HepG2 (cell line): ENCODE measurements around the gene DNAJC15. TPM values are rescaled to one million over a fixed set of nuclear protein-coding genes. Genes with fewer than 3 reads are reported as not detected.

Experiments used
- ATAC-seq: fragments of 200-7000 bp; cut with Tn5 transposase; 3 replicates; pipeline ENCODE4 v1.9.1; 2020; ENCODE audit warnings: mild to moderate bottlenecking, moderate library complexity
- BruUV-seq: library from RNA; stranded (reverse); fragments of 400-500 nt; replicated peaks from 2 replicates; lab custom pipeline; 2021; lab: Mats Ljungman, UMichigan
- CTCF ChIA-PET: fragments of 300-600 bp; formaldehyde crosslinking; extraction: SDS; loops from one replicate; lab custom pipeline; 2021; ENCODE audit warnings: low total read pairs, inconsistent platforms, low intra/inter-chr PET ratio; lab: Yijun Ruan, JAX
- POLR2A ChIA-PET: fragments of 350-600 bp; sonication (Branson Sonifier 250); formaldehyde crosslinking; loops from one replicate; lab custom pipeline; 2020; ENCODE audit warnings: antibody characterized with exemption, inconsistent platforms; lab: Yijun Ruan, JAX
- DNase-seq: peaks from one replicate; pipeline ENCODE4 v3.0.0-alpha.2; 2015; ENCODE audit warnings: low spot score
- FAIRE-seq: peaks from 3 replicates; lab custom pipeline; 2011; peaks lifted over from hg19 to GRCh38; lab: Jason Lieb, UNC
- H2AFZ ChIP-seq: one replicate; pipeline ENCODE4 v1.6.1; 2011; ENCODE audit warnings: low read length, inconsistent platforms
- H3K27ac ChIP-seq: fragments of 300-600 bp; 3 replicates; pipeline ENCODE4 v1.8.0; 2011; ENCODE audit warnings: mixed run types, mild to moderate bottlenecking, mixed read lengths, low read length, inconsistent platforms; ENCODE audit not compliant: insufficient read depth; ENCODE audit errors: extremely low read length
- H3K27me3 ChIP-seq, 2 experiments: fragments of 200-600 bp in 1 of 2; 2 replicates in 1 of 2; 3 replicates in 1 of 2; pipeline versions ENCODE4 v1.6.0 to v1.8.0; 2011; ENCODE audit warnings: low read length in 2 of 2, mild to moderate bottlenecking in 2 of 2, moderate library complexity in 2 of 2, inconsistent platforms in 1 of 2; ENCODE audit not compliant: insufficient read depth in 2 of 2, control insufficient read depth in 1 of 2
- H3K36me3 ChIP-seq, 2 experiments: fragments of 200-600 bp in 1 of 2; replicated peaks in 1 of 2; 2 replicates in 1 of 2; 3 replicates in 1 of 2; pipeline versions ENCODE4 v1.5.1 to v1.8.0; 2011; ENCODE audit warnings: low read length in 2 of 2, inconsistent platforms in 1 of 2; ENCODE audit not compliant: insufficient read depth in 2 of 2, control insufficient read depth in 1 of 2
- H3K4me1 ChIP-seq: 2 replicates; pipeline ENCODE4 v1.5.1; 2012; ENCODE audit warnings: low read length, inconsistent platforms; ENCODE audit not compliant: insufficient read depth
- H3K4me2 ChIP-seq: 2 replicates; pipeline ENCODE4 v1.6.0; 2011; ENCODE audit warnings: low read depth, low read length, inconsistent platforms
- H3K4me3 ChIP-seq, 3 experiments: fragments of 200-600 bp in 1 of 3; sonication (generic), shearing (Covaris generic) in 1 of 3; replicated peaks in 1 of 3; 2 replicates each; pipeline ENCODE4 v1.5.1; 2011 to 2016; ENCODE audit warnings: low read length in 3 of 3, inconsistent platforms in 2 of 3, low read depth in 2 of 3, mild to moderate bottlenecking in 2 of 3, control low read depth in 1 of 3, mixed read lengths in 1 of 3; ENCODE audit not compliant: insufficient read depth in 1 of 3
- H3K79me2 ChIP-seq: one replicate; pipeline ENCODE4 v1.6.1; 2011; ENCODE audit warnings: low read length, inconsistent platforms; ENCODE audit not compliant: insufficient read depth
- H3K9ac ChIP-seq: 2 replicates; pipeline ENCODE4 v1.6.0; 2011; ENCODE audit warnings: mild to moderate bottlenecking, low read depth, low read length, inconsistent platforms; ENCODE audit not compliant: insufficient read depth
- H3K9me3 ChIP-seq: 2 replicates; pipeline ENCODE4 v1.5.1; 2012; ENCODE audit warnings: mild to moderate bottlenecking, low read length
- H4K20me1 ChIP-seq: 2 replicates; pipeline ENCODE4 v1.6.0; 2011; ENCODE audit warnings: inconsistent platforms, mild to moderate bottlenecking, low read length, moderate library complexity; ENCODE audit not compliant: insufficient read depth
- ESRRA ChIP-seq: sonication (generic); formaldehyde crosslinking; IDR thresholded peaks from 2 replicates; pipeline ENCODE4 v1.5.1; 2020; ENCODE audit warnings: mild to moderate bottlenecking, low read depth, missing genetic modification reagents
- KMT2B ChIP-seq: IDR thresholded peaks from 2 replicates; pipeline ENCODE4 v1.6.1; 2016; ENCODE audit warnings: missing genetic modification reagents, missing compliant biosample characterization
- MAFK ChIP-seq, 2 experiments: IDR thresholded peaks in 1 of 2; conservative IDR thresholded peaks in 1 of 2; 2 replicates each; pipeline ENCODE4 v1.6.1; 2011; ENCODE audit warnings: improper control_type of control experiment in 2 of 2, low read length in 2 of 2
- ONECUT2 ChIP-seq: sonication (generic); formaldehyde crosslinking; IDR thresholded peaks from 2 replicates; pipeline ENCODE4 v1.4.0; 2020; ENCODE audit warnings: missing genetic modification reagents
- YEATS4 ChIP-seq: sonication (generic); formaldehyde crosslinking; IDR thresholded peaks from 2 replicates; pipeline ENCODE4 v1.4.0; 2020; ENCODE audit warnings: missing genetic modification reagents, borderline replicate concordance
- ZBTB33 ChIP-seq: sonication (generic); formaldehyde crosslinking; IDR thresholded peaks from 2 replicates; pipeline ENCODE4 v1.4.0; 2020; ENCODE audit warnings: missing genetic modification reagents
- ZNF317 ChIP-seq: sonication (generic); formaldehyde crosslinking; IDR thresholded peaks from 2 replicates; pipeline ENCODE4 v1.5.0; 2020; ENCODE audit warnings: mild to moderate bottlenecking, missing genetic modification reagents
- WGBS: methylation state at CpG from one replicate; pipeline ENCODE4 v1.1.6; 2017; ENCODE audit warnings: low lambda C conversion rate; 5-methylcytosine and 5-hydroxymethylcytosine counted together
- in situ Hi-C: cut with HindIII; loops from 2 replicates; pipeline ENCODE4 v1.10.0; 2017; ENCODE audit warnings: low pct_unique_long_range_greater_than_20kb; ENCODE audit not compliant: extremely low pct_ligation_motif_present
- intact Hi-C: fragments of 100-400 bp; cut with micrococcal nuclease; formaldehyde crosslinking; loops from one replicate; pipeline ENCODE4 v1.10.0; 2022; ENCODE audit not compliant: unreplicated experiment
- polyA plus RNA-seq, 8 experiments: library from polyadenylated mRNA; depleted of rRNA in 3 of 8; stranded (reverse) in 7 of 8; unstranded in 1 of 8; fragments of >200 nt; fragmentation: Illumina TruSeq in 4 of 8; extraction: Trizol in 4 of 8; gene quantifications; 2 replicates each; pipeline versions ENCODE4 v1.2.1 to v1.2.3, GENCODE V29; 2011 to 2016; ENCODE audit warnings: low read depth in 4 of 8, missing spikeins in 1 of 8, mixed read lengths in 1 of 8; ENCODE audit not compliant: insufficient read depth in 1 of 8
- total RNA-seq, 5 experiments: library from RNA; depleted of rRNA; stranded (reverse); fragments of >200 nt; fragmentation: Illumina TruSeq; extraction: Trizol; gene quantifications; 2 replicates each; pipeline ENCODE4 v1.2.3, GENCODE V29; 2016; ENCODE audit warnings: low read depth in 1 of 5
- TF ChIP-seq, protein P1 (sequence below): sonication (generic); IDR thresholded peaks from 2 replicates; pipeline ENCODE4 v1.6.1; 2016; ENCODE audit warnings: low read depth, borderline replicate concordance
- TF ChIP-seq, protein P2 (sequence below): IDR thresholded peaks from 2 replicates; pipeline ENCODE4 v1.6.1; 2012; ENCODE audit warnings: low read length, improper control_type of control experiment
- TF ChIP-seq, protein P3 (sequence below): sonication (generic); formaldehyde crosslinking; IDR thresholded peaks from 2 replicates; pipeline ENCODE4 v1.8.0; 2022; ENCODE audit warnings: missing genetic modification reagents, low read depth, mild to moderate bottlenecking, borderline replicate concordance
- TF ChIP-seq, protein P4 (sequence below): sonication (generic); formaldehyde crosslinking; IDR thresholded peaks from 2 replicates; pipeline ENCODE4 v1.4.0; 2020; ENCODE audit warnings: mild to moderate bottlenecking, missing genetic modification reagents
- TF ChIP-seq, protein P5 (sequence below): sonication (generic); formaldehyde crosslinking; IDR thresholded peaks from 2 replicates; pipeline ENCODE4 v1.5.0; 2020; ENCODE audit warnings: mild to moderate bottlenecking, missing genetic modification reagents

The DNAJC15 gene
- total and polyA plus RNA-seq, 2 of the 13 experiments (the other 11 are each of a cell fraction or from before 2014, with no cell fraction given) = 23.0 to 31.9 TPM

DNA sequence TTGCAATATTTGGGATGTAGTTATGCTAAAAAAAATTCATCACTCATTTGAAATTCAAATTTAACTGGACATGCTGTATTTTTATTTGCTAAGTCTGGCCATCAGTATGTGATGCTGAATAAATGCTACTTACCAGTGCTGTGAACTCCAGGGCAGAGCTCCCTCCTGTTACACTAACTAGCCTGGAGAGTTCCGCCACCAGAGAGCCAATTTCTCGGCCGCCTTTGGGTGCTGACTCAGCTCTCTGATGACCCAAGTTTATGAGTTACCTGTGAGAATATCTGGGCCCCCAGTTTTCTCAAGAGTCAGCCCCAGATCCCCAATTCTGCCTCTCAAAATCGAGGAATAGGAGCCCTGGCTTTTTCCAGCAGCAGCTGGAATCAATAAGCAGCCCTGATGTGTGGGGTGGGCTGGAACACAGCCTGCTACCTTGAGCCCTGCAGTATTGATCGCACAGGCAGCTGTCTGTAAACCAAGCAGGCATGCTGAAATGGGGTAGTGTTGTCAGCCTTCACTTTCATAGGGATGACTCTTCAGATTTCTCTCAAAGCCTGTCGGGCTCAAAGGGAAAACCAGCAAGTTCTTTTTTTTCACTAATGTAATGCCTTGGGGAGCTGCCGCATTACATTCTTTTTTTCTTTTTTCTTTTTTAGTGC lies 113.7 kb downstream of the DNAJC15 start:
- Histone ChIP-seq H3K27me3 (no peaks in the 10 kb centered on the region), H2AFZ (no peak overlapping the region), H3K4me1 (no peaks in the 10 kb centered on the region), H4K20me1 (no peaks in the 10 kb centered on the region), H3K4me2 (no peak overlapping the region), H3K4me3 (no peak overlapping the region), H3K27ac (no peak overlapping the region), H3K36me3 (no peaks in the 10 kb centered on the region), H3K9me3 (no peaks in the 10 kb centered on the region), H3K79me2 (no peaks in the 10 kb centered on the region), H3K9ac (no peak overlapping the region)
- intact Hi-C loops (no loop called here), in situ Hi-C loops (loop anchor here (25.0 kb wide), 1 partner anchor 550 kb away; no protein-coding TSS in a partner anchor)
- ChIA-PET POLR2A (no interaction called here), CTCF (no interaction called here)
- FAIRE-seq (no peak), DNase-seq (peak; percentile 6), ATAC-seq (peak; percentile 99)
- no TSS peak for BruUV-seq
- WGBS = 18% methylated on average over 6 of the region's 7 CpGs
- TF ChIP-seq ZBTB33 (no peak), ONECUT2 (peak; percentile 79), YEATS4 (CRISPR knock-in tag) (no peak), KMT2B (CRISPR knock-in tag) (no peak), MAFK (conservative IDR thresholded peaks at IDR 0.05 in 1 of 2, IDR thresholded peaks at IDR 0.05 in 1 of 2; ENCODE audit: low read length in 2 of 2) (peak; percentile 66 to 83), ESRRA (CRISPR knock-in tag) (no peak), ZNF317 (peak; percentile 63; the same call in 1 of the 2 replicates)
- TF ChIP-seq, protein P1, sequence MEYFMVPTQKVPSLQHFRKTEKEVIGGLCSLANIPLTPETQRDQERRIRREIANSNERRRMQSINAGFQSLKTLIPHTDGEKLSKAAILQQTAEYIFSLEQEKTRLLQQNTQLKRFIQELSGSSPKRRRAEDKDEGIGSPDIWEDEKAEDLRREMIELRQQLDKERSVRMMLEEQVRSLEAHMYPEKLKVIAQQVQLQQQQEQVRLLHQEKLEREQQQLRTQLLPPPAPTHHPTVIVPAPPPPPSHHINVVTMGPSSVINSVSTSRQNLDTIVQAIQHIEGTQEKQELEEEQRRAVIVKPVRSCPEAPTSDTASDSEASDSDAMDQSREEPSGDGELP = 0 out of 2 replicates have a peak, but pooled peaks have one; percentile 15
- TF ChIP-seq, protein P2, sequence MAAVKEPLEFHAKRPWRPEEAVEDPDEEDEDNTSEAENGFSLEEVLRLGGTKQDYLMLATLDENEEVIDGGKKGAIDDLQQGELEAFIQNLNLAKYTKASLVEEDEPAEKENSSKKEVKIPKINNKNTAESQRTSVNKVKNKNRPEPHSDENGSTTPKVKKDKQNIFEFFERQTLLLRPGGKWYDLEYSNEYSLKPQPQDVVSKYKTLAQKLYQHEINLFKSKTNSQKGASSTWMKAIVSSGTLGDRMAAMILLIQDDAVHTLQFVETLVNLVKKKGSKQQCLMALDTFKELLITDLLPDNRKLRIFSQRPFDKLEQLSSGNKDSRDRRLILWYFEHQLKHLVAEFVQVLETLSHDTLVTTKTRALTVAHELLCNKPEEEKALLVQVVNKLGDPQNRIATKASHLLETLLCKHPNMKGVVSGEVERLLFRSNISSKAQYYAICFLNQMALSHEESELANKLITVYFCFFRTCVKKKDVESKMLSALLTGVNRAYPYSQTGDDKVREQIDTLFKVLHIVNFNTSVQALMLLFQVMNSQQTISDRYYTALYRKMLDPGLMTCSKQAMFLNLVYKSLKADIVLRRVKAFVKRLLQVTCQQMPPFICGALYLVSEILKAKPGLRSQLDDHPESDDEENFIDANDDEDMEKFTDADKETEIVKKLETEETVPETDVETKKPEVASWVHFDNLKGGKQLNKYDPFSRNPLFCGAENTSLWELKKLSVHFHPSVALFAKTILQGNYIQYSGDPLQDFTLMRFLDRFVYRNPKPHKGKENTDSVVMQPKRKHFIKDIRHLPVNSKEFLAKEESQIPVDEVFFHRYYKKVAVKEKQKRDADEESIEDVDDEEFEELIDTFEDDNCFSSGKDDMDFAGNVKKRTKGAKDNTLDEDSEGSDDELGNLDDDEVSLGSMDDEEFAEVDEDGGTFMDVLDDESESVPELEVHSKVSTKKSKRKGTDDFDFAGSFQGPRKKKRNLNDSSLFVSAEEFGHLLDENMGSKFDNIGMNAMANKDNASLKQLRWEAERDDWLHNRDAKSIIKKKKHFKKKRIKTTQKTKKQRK = no peak
- TF ChIP-seq, protein P3, sequence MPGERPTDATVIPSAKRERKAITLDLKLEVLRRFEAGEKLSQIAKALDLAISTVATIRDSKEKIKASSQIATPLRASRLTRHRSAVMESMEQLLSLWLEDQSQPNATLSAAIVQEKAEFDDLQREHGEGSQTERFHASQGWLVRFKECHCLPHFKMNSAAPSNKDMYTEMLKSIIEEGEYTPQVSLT (CRISPR knock-in tag) = no peak
- TF ChIP-seq, protein P4, sequence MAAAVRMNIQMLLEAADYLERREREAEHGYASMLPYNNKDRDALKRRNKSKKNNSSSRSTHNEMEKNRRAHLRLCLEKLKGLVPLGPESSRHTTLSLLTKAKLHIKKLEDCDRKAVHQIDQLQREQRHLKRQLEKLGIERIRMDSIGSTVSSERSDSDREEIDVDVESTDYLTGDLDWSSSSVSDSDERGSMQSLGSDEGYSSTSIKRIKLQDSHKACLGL = no peak
- TF ChIP-seq, protein P5, sequence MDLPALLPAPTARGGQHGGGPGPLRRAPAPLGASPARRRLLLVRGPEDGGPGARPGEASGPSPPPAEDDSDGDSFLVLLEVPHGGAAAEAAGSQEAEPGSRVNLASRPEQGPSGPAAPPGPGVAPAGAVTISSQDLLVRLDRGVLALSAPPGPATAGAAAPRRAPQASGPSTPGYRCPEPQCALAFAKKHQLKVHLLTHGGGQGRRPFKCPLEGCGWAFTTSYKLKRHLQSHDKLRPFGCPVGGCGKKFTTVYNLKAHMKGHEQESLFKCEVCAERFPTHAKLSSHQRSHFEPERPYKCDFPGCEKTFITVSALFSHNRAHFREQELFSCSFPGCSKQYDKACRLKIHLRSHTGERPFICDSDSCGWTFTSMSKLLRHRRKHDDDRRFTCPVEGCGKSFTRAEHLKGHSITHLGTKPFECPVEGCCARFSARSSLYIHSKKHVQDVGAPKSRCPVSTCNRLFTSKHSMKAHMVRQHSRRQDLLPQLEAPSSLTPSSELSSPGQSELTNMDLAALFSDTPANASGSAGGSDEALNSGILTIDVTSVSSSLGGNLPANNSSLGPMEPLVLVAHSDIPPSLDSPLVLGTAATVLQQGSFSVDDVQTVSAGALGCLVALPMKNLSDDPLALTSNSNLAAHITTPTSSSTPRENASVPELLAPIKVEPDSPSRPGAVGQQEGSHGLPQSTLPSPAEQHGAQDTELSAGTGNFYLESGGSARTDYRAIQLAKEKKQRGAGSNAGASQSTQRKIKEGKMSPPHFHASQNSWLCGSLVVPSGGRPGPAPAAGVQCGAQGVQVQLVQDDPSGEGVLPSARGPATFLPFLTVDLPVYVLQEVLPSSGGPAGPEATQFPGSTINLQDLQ (CRISPR knock-in tag) = no peak
